ENCODE measurements around the gene ACRBP.

ACRBP gene

GRCh38 chr12:6650832-6651231 lies 3.6 kb upstream of the ACRBP start:
- in situ Hi-C loops (cut with HindIII; ENCODE audit: low sequenced_read_pairs) = no loop called here

DNA sequence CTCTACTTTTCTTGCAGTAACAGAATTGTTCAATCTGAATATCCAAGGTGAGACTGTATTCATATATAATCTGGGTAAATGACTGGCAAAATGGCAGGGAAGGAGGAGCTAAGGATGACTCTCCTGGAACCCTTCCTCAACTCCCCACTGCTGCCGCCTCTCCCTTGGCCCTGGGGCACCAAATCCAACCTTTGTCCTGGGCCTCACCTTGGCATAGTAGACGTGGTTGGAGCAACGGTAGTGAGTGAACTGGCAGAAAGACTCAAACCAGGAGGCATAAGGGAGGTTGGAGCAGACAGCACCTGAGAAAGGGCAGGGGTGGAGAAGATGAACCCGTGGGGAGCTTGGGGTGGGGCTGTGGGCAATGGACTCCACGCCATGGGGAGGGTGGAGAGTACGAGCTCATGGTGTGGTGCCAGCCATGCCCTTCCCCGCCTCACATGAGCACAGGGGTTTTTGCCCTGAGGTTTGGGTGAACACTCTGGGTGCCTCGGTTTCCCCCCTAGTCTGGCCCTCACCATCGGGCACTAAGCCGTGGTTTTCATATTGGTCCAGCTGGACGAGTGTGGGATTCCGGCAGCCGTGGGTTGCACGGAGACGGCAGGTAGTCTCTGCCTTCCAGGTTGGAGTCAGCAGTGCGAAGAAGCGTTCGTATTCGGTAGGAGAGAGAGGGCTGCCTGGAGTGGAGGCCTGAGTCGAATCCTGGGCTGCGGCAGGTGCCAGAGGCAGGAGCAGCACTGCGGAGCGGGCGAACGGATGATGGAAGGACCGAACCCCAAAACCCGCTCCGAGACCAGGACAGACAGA lies 753 bp downstream of the ACRBP start:
- in situ Hi-C loops (cut with HindIII; ENCODE audit: low sequenced_read_pairs) = no loop called here

- in situ Hi-C loops (cut with HindIII; ENCODE audit: low sequenced_read_pairs) = no loop called here
Measured at GRCh38 chr12:6644903-6645302, 2.3 kb downstream of the ACRBP start.

DNA sequence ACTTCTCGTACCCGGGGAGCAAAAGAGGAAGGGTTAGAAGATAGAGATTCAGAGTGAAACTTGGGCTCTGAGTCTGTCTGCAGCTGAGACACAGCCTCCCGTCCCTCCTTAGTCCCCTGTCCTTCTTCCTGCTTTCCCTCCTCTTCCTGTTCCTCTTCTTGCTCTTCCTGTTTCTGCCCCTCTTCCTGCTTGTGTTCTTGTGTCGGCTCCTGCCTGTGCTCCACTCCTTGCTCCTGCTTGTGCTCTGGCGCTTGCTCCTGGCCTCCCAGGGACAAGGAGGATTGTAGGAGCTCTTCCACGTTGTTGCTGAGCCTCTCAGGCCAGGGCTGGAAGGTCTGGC lies 3.0 kb downstream of the ACRBP start:
- in situ Hi-C loops (cut with HindIII; ENCODE audit: low sequenced_read_pairs) = no loop called here

- in situ Hi-C loops (cut with HindIII; ENCODE audit: low sequenced_read_pairs) = no loop called here
Measured at GRCh38 chr12:6643569-6644256, 3.5 kb downstream of the ACRBP start.

DNA sequence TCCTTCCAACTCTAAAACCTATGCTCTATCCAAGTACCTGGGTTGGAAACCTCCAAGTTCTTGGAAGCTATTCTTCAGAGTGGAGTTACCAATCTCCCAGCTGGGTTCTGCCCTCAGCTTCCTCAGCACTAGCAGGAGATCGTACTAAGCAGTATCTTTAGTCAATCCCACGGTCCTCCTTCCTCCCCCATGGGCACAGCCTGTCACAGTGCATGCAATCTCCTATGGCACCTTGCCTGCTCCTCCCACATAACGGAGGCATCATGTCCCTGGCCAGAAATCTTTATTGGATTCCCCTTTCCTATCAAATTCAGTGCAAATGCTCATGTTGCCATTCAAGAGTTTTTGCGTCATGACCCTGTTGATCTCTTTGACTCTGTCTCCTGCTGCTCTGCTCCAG lies 6.1 kb downstream of the ACRBP start:
- in situ Hi-C loops (cut with HindIII; ENCODE audit: low sequenced_read_pairs) = no loop called here

DNA sequence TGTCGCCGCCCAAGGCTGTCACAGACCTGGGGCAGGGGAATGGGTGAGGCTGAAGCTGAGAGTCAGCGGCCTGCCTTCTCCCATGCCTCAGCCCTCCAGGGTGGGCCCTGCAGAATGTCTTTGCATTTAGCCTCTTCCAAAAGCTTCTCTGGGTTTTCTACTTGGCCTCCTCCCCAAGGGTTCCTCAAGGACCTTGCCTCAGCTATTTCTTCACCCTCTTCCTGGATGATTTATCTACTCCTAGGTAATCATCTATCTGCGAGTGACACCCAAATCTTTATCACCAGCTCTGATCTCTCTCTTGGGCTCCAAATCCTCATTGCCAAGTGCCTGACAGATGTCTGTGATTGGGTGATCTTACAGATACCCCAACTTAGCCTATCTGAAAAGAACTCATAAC lies 6.7 kb downstream of the ACRBP start:
- in situ Hi-C loops (cut with HindIII; ENCODE audit: low sequenced_read_pairs) = no loop called here

DNA sequence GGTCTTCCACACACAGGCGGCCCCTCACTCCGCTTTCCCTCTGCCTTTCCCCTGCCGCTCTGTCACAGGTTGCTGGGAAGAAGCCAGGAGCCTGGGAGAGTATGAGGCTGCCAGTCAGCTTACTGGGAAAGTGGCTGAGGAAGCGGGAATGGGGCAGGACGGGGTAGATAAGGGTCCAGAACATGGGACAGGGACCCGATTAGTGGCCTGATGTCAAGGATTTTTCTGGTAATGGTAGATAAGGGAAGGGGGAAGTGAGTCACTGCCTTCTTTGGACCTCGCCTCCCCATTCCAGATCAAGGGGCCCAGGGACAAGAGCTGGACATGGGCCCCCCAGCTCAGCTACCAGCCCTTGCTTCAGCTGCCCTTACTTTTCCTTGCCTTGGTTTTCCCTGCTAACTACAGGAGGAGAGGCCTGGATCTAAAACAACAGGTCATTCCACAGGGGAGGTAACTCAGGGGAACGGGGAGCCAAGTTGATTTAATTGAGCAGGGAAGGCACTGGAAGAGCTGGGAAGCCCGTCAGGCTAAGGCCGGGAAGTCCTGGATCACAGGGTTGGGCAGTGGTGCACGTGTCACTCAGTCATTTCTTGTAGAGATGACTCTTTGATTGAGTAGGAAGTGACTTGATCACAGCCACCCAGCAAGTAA lies 8.0 kb downstream of the ACRBP start:
- in situ Hi-C loops (cut with HindIII; ENCODE audit: low sequenced_read_pairs) = no loop called here

GRCh38 chr12:6638305-6638704 lies 8.9 kb downstream of the ACRBP start:
- in situ Hi-C loops (cut with HindIII; ENCODE audit: low sequenced_read_pairs) = no loop called here

DNA sequence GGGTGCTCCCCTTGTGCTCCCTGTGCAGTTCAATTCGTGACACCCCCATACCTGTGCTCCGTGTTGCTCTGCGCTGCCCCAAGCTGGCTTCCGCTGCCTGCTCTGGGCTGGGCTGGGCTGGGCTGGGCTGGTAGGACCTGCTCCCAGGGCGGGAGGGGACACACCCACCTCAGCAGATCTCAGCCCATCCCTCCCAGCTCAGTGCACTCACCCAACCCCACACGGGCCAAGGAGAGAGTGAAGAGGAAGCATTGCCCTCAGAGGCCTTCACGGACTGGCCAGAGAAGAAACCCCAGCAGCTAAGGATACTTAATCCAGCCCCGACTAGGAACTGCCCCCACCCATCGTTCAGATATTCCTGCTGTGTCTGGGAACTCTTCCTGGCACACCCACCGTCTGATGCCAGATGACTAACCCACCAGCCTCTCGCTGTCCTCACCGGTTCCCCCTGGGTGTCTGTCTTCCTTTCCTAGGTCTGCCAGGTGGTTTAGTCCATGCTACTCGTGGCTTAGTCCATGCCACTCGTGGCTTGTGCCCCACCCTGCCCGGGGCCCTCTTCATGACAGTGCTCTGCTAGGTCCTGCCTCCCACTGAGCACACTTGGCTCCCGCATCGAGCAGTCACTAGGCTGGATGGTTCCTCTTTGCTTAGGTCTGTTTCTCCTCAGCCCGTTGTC lies 11.2 kb downstream of the ACRBP start, which contains the start of gene LPAR5:
Gene LPAR5 (minus strand): TSS at position 104 of the 676 bp plus-strand sequence. CDS start 14,711 bp downstream, outside the sequence.
- in situ Hi-C loops (cut with HindIII; ENCODE audit: low sequenced_read_pairs) = no loop called here

DNA sequence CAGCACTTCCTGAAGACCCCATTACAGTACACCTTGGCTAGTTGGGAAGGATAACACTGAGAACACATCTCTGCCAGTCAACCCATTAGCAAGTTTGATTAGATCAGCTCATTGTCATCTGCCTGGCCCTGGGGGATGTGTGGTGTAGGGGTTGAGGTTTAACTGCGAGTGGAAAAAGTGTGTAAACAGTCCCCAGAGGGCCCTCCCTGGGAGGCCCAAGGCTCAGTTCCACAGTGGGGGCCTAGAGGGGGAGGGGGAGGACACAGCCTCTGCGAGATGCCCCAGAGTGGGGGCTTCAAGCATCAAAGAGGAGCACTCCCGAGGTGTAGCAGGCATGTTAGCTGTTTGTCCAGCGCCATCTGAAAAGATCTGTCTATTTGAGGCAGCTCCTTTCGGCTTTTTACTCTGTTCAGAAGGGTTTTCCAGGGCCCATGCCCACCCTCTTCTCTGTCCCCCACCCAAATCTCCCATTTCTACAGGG lies 11.8 kb downstream of the ACRBP start:
- in situ Hi-C loops (cut with HindIII; ENCODE audit: low sequenced_read_pairs) = no loop called here

GRCh38 chr12:6632026-6632983 lies 14.9 kb downstream of the ACRBP start:
- in situ Hi-C loops (cut with HindIII; ENCODE audit: low sequenced_read_pairs) = no loop called here

DNA sequence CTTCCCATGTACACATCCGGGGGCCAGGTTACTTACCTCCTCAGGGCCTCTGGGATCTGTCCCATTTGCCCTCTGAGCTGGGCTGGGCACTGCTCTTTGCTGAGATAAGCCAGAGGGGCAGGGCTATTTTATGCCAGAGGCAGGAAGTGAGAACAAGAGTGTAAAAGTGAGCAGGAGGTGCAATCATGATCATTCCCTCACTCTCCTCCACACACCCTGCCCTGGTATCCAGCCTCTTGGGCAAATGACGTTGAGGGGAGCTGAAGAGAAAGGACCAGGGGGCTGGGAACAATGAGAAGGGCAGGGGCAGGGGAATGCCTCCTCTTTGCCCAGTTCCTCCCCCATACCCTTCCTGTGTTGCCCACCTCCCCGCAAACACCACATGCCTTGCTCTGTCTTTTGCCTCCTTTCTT lies 15.7 kb downstream of the ACRBP start:
- in situ Hi-C loops (cut with HindIII; ENCODE audit: low sequenced_read_pairs) = no loop called here

- in situ Hi-C loops (cut with HindIII; ENCODE audit: low sequenced_read_pairs) = no loop called here
Measured at GRCh38 chr12:6630736-6631135, 16.5 kb downstream of the ACRBP start.

- in situ Hi-C loops (cut with HindIII; ENCODE audit: low sequenced_read_pairs) = no loop called here
Measured at GRCh38 chr12:6627616-6628015, 19.6 kb downstream of the ACRBP start.

GRCh38 chr12:6626654-6627283 lies 20.5 kb downstream of the ACRBP start:
- in situ Hi-C loops (cut with HindIII; ENCODE audit: low sequenced_read_pairs) = no loop called here

GRCh38 chr12:6620885-6621274 lies 26.4 kb downstream of the ACRBP start:
- in situ Hi-C loops (cut with HindIII; ENCODE audit: low sequenced_read_pairs) = no loop called here

DNA sequence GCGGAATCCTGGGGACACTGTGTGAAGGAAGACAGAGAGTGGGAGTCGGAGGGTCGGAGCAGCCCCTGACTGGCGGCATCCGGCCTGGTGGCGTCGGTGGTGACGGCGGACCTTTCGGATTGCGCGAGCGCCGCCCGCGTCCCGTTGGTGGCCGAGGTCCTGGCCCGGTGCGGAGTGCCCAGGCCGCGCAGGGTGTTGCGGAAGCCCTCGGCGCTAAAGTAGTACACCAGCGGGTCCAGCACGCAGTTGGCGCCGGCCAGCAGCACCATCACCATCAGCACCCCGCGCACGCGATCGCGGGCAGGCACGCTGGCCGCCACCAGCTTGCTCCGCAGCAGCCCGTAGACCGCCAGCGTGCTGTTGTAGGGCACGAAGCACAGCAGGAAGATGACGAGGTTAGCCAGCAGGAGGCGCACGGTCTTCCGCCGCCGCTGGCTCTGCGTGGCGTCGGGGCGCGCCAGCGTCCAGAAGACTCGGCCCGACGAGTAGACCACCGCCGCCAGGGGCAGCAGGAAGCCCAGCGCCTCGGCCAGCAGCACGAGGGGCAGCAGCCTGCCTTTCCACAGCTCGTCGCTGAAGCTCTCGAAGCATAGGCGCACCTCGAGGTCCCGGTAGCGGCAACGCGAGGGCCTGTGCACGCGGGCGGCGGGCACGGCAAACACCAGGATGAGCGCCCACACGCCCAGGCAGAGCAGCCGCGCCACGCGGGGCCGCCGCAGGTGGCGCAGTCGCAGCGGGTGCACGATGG lies 26.9 kb downstream of the ACRBP start:
- in situ Hi-C loops (cut with HindIII; ENCODE audit: low sequenced_read_pairs) = no loop called here

Data from DLD1 (cell line).